ENCODE data around the gene ANKRD50.

Gene ANKRD50

DNA sequence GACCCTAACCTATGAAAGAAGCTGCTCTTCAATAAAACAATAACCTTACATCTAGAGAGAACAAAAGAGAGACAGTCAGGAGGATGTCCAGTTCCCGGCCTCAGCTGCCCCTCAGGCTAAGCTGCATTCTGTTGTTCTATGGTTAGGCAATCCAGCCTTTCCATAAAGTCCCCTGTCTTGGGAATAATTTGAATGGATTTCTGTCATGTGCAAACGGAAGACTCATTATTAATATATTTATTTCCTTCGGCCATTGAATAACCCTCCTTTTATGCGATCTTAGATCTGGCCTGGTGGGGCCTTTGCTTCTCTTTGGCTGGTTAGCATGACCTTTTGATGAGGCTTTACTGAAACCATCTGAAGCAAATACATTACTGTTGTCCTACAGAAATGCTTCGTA is 80.1 kb downstream of the ANKRD50 start:
- H3K79me2 ChIP-seq (ENCODE audit: low read length), result no peaks in the 10 kb centered on the region
- no peak overlapping the region for H3K27ac ChIP-seq (ENCODE audit: low read length)
- peaks cover 16% of the 10 kb centered on the region for H3K4me1 ChIP-seq (ENCODE audit: low read length)
- TF ChIP-seq, protein P1, sequence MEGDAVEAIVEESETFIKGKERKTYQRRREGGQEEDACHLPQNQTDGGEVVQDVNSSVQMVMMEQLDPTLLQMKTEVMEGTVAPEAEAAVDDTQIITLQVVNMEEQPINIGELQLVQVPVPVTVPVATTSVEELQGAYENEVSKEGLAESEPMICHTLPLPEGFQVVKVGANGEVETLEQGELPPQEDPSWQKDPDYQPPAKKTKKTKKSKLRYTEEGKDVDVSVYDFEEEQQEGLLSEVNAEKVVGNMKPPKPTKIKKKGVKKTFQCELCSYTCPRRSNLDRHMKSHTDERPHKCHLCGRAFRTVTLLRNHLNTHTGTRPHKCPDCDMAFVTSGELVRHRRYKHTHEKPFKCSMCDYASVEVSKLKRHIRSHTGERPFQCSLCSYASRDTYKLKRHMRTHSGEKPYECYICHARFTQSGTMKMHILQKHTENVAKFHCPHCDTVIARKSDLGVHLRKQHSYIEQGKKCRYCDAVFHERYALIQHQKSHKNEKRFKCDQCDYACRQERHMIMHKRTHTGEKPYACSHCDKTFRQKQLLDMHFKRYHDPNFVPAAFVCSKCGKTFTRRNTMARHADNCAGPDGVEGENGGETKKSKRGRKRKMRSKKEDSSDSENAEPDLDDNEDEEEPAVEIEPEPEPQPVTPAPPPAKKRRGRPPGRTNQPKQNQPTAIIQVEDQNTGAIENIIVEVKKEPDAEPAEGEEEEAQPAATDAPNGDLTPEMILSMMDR (IDR thresholded peaks at IDR 0.05; ENCODE audit: low read length), result no peak
- TF ChIP-seq EZH2phosphoT487 (IDR thresholded peaks at IDR 0.05; ENCODE audit: low read length) (no peak), EZH2 (optimal IDR thresholded peaks at IDR 0.05; ENCODE audit: low read depth, low read length) (no peak)
- H4K20me1 ChIP-seq (ENCODE audit: insufficient read depth, low read length), result no peaks in the 10 kb centered on the region
- H3K4me2 ChIP-seq (ENCODE audit: low read depth, low read length), result no peak overlapping the region
- DNase-seq, result no peak
- H3K36me3 ChIP-seq (replicated peaks; ENCODE audit: insufficient read depth, low read length), result no peaks in the 10 kb centered on the region
- no peaks in the 10 kb centered on the region for H3K9me3 ChIP-seq (replicated peaks; ENCODE audit: insufficient read depth, low read length)
- no peak overlapping the region for H2AFZ ChIP-seq (ENCODE audit: low read length)
- H3K9ac ChIP-seq (ENCODE audit: low read length), result no peak overlapping the region
- H3K4me3 ChIP-seq (ENCODE audit: low read length), result no peak overlapping the region
- H3K9me2 ChIP-seq (replicated peaks; ENCODE audit: insufficient read depth, low read length), result no peaks in the 10 kb centered on the region
- H3F3A ChIP-seq (ENCODE audit: insufficient read depth, low read length), result no peaks in the 10 kb centered on the region
- H3K27me3 ChIP-seq (replicated peaks; ENCODE audit: insufficient read depth, low read length), result no peaks in the 10 kb centered on the region

- no peak overlapping the region for H2AFZ ChIP-seq (ENCODE audit: low read length)
- H3K27ac ChIP-seq (ENCODE audit: low read length), result peak overlapping the region; percentile 15; the same call in 1 of the 2 replicates
- H3K36me3 ChIP-seq (replicated peaks; ENCODE audit: insufficient read depth, low read length), result no peaks in the 10 kb centered on the region
- TF ChIP-seq EZH2 (optimal IDR thresholded peaks at IDR 0.05; ENCODE audit: low read depth, low read length) (no peak), EZH2phosphoT487 (IDR thresholded peaks at IDR 0.05; ENCODE audit: low read length) (no peak)
- TF ChIP-seq, protein P1 (IDR thresholded peaks at IDR 0.05; ENCODE audit: low read length), result no peak
- no peak overlapping the region for H3K9ac ChIP-seq (ENCODE audit: low read length)
- peak; percentile 86 for DNase-seq
- peaks cover 16% of the 10 kb centered on the region for H3K4me1 ChIP-seq (ENCODE audit: low read length)
- H3K9me2 ChIP-seq (replicated peaks; ENCODE audit: insufficient read depth, low read length), result no peaks in the 10 kb centered on the region
- H3K4me3 ChIP-seq (ENCODE audit: low read length), result no peak overlapping the region
- H3F3A ChIP-seq (ENCODE audit: insufficient read depth, low read length), result no peaks in the 10 kb centered on the region
- peak overlapping the region; percentile 54 for H3K4me2 ChIP-seq (ENCODE audit: low read depth, low read length)
- H4K20me1 ChIP-seq (ENCODE audit: insufficient read depth, low read length), result no peaks in the 10 kb centered on the region
- no peaks in the 10 kb centered on the region for H3K27me3 ChIP-seq (replicated peaks; ENCODE audit: insufficient read depth, low read length)
- no peaks in the 10 kb centered on the region for H3K9me3 ChIP-seq (replicated peaks; ENCODE audit: insufficient read depth, low read length)
- H3K79me2 ChIP-seq (ENCODE audit: low read length), result no peaks in the 10 kb centered on the region
These were observed 80.8 kb downstream of the ANKRD50 start for GRCh38 chr4:124631760-124632159.

DNA sequence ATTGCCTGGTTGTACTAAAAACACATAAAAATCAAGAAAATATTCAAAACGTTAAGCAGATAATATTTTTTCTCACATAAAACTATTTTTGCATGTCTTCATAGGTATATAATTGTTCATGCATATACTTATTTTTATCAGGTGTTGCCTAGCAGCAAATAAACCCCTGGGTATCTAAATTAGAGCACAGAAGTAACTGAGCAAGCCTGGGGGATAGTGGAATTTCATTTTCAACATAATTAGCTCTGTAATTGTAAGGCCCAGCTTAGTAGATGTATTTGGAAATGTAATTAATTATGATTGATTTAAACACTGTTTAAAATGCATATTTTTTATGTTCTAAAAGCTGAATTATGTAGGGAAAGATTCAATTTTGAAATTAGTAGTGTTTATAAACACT is 82.9 kb downstream of the ANKRD50 start:
- Histone ChIP-seq H3K9me3 (replicated peaks; ENCODE audit: insufficient read depth, low read length) (no peaks in the 10 kb centered on the region), H4K20me1 (ENCODE audit: insufficient read depth, low read length) (no peaks in the 10 kb centered on the region), H3K79me2 (ENCODE audit: low read length) (no peaks in the 10 kb centered on the region), H3K27ac (ENCODE audit: low read length) (no peak overlapping the region), H2AFZ (ENCODE audit: low read length) (no peak overlapping the region), H3K27me3 (replicated peaks; ENCODE audit: insufficient read depth, low read length) (no peaks in the 10 kb centered on the region), H3K9me2 (replicated peaks; ENCODE audit: insufficient read depth, low read length) (no peaks in the 10 kb centered on the region), H3F3A (ENCODE audit: insufficient read depth, low read length) (no peaks in the 10 kb centered on the region), H3K36me3 (replicated peaks; ENCODE audit: insufficient read depth, low read length) (no peaks in the 10 kb centered on the region), H3K4me2 (ENCODE audit: low read depth, low read length) (no peak overlapping the region), H3K4me3 (ENCODE audit: low read length) (no peak overlapping the region), H3K9ac (ENCODE audit: low read length) (no peak overlapping the region), H3K4me1 (ENCODE audit: low read length) (peaks cover 16% of the 10 kb centered on the region)
- no peak for TF ChIP-seq EZH2phosphoT487 (IDR thresholded peaks at IDR 0.05; ENCODE audit: low read length)
- no peak for DNase-seq
